GM23338 (cell line): ENCODE results near the gene DPYD. TPM values are rescaled to one million over a fixed set of nuclear protein-coding genes. Genes with fewer than 3 reads are reported as not detected.

ENCODE experiments used
- ATAC-seq: fragments of 200-7000 bp; cut with Tn5 transposase; 3 replicates; pipeline ENCODE4 v1.9.1; 2020
- DNase-seq: peaks from one replicate; pipeline ENCODE4 v3.0.0-alpha.2; 2015; ENCODE audit warnings: low spot score
- H2AFZ ChIP-seq: fragments of 200-600 bp; sonication (generic); 2 replicates; pipeline ENCODE4 v1.8.0; 2016; ENCODE audit warnings: antibody characterized with exemption, mild to moderate bottlenecking, moderate library complexity
- H3F3A ChIP-seq: fragments of 200-600 bp; sonication (generic); replicated peaks from 2 replicates; pipeline ENCODE4 v1.8.0; 2017; ENCODE audit warnings: antibody characterized with exemption, mixed run types, low read depth
- H3K27ac ChIP-seq: fragments of 200-600 bp; sonication (generic); 2 replicates; pipeline ENCODE4 v1.6.1; 2016; ENCODE audit warnings: low read depth
- H3K27me3 ChIP-seq: fragments of 200-600 bp; sonication (generic); 2 replicates; pipeline ENCODE4 v1.8.0; 2016; ENCODE audit warnings: mild to moderate bottlenecking, mixed run types, moderate library complexity; ENCODE audit not compliant: insufficient read depth
- H3K36me3 ChIP-seq: fragments of 200-600 bp; sonication (generic); 2 replicates; pipeline ENCODE4 v1.8.0; 2016; ENCODE audit warnings: mild to moderate bottlenecking; ENCODE audit not compliant: insufficient read depth
- H3K4me1 ChIP-seq: fragments of 200-600 bp; sonication (generic); 2 replicates; pipeline ENCODE4 v1.8.0; 2016; ENCODE audit warnings: mild to moderate bottlenecking, moderate library complexity; ENCODE audit not compliant: insufficient read depth
- H3K4me2 ChIP-seq: fragments of 200-600 bp; sonication (generic); 2 replicates; pipeline ENCODE4 v1.7.1; 2017; ENCODE audit warnings: mixed run types
- H3K4me3 ChIP-seq: fragments of 200-600 bp; sonication (generic); 2 replicates; pipeline ENCODE4 v1.6.1; 2016; ENCODE audit warnings: mixed run types
- H3K79me2 ChIP-seq: fragments of 200-600 bp; sonication (generic); replicated peaks from 2 replicates; pipeline ENCODE4 v1.8.0; 2017; ENCODE audit warnings: mild to moderate bottlenecking; ENCODE audit not compliant: insufficient read depth
- H3K9me2 ChIP-seq: fragments of 200-600 bp; sonication (generic); 2 replicates; pipeline ENCODE4 v1.8.0; 2017; ENCODE audit not compliant: insufficient read depth
- H4K20me1 ChIP-seq: fragments of 200-600 bp; sonication (generic); replicated peaks from 2 replicates; pipeline ENCODE4 v1.8.0; 2017; ENCODE audit warnings: mild to moderate bottlenecking; ENCODE audit not compliant: insufficient read depth
- H3K27ac Mint-ChIP-seq: 2 replicates; pipeline ENCODE4 v1.8.0; 2020; ENCODE audit warnings: inconsistent platforms, mild to moderate bottlenecking, moderate library complexity, mixed read lengths
- H3K27me3 Mint-ChIP-seq: 3 replicates; pipeline ENCODE4 v1.8.0; 2022; ENCODE audit warnings: low read depth, mild to moderate bottlenecking, moderate library complexity, mixed read lengths, inconsistent platforms; ENCODE audit not compliant: insufficient read depth, poor library complexity
- H3K36me3 Mint-ChIP-seq: 3 replicates; pipeline ENCODE4 v1.8.0; 2021; ENCODE audit warnings: low read depth, mild to moderate bottlenecking, inconsistent platforms, moderate library complexity, mixed read lengths
- H3K4me1 Mint-ChIP-seq: 3 replicates; pipeline ENCODE4 v1.8.0; 2020; ENCODE audit warnings: mild to moderate bottlenecking, inconsistent platforms, mixed read lengths
- H3K4me3 Mint-ChIP-seq: 3 replicates; pipeline ENCODE4 v1.8.0; 2021; ENCODE audit warnings: moderate library complexity, mild to moderate bottlenecking, inconsistent platforms, mixed read lengths
- H3K9me3 Mint-ChIP-seq: 3 replicates; pipeline ENCODE4 v1.8.0; 2020; ENCODE audit warnings: moderate library complexity, mild to moderate bottlenecking, inconsistent platforms, mixed read lengths
- CREB1 ChIP-seq: fragments of 250-450 bp; sonication (Bioruptor Pico); IDR thresholded peaks from 2 replicates; pipeline ENCODE4 v1.5.0; 2020; ENCODE audit warnings: low read depth, mild to moderate bottlenecking, moderate library complexity
- CTCF ChIP-seq, 2 experiments: fragments of 200-600 bp in 1 of 2; sonication (generic) in 1 of 2; conservative IDR thresholded peaks; 2 replicates each; pipeline versions ENCODE4 v1.5.1 to v1.6.1; 2016 to 2017; ENCODE audit warnings: antibody characterized with exemption in 2 of 2, low read depth in 2 of 2, mild to moderate bottlenecking in 2 of 2, moderate library complexity in 1 of 2
- EZH2 ChIP-seq: fragments of 200-600 bp; sonication (generic); IDR thresholded peaks from one replicate; pipeline ENCODE4 v1.8.0; 2017; ENCODE audit warnings: antibody characterized with exemption, mild to moderate bottlenecking, low read depth; ENCODE audit not compliant: unreplicated experiment
- EZH2phosphoT487 ChIP-seq: fragments of 200-600 bp; sonication (generic); IDR thresholded peaks from one replicate; pipeline ENCODE4 v1.8.1; 2018; ENCODE audit warnings: antibody characterized with exemption; ENCODE audit not compliant: unreplicated experiment
- JUNB ChIP-seq: IDR thresholded peaks from one replicate; pipeline ENCODE4 v1.6.1; 2016; ENCODE audit warnings: antibody characterized with exemption; ENCODE audit not compliant: unreplicated experiment
- NANOG ChIP-seq: IDR thresholded peaks from 2 replicates; pipeline ENCODE4 v1.6.1; 2016; ENCODE audit warnings: antibody characterized with exemption, borderline replicate concordance
- POLR2AphosphoS5 ChIP-seq: IDR thresholded peaks from 2 replicates; pipeline ENCODE4 v1.6.1; 2016; ENCODE audit warnings: antibody characterized with exemption, low read depth
- REST ChIP-seq: IDR thresholded peaks from one replicate; pipeline ENCODE4 v1.6.1; 2018; ENCODE audit warnings: antibody characterized with exemption; ENCODE audit not compliant: unreplicated experiment
- STAT1 ChIP-seq: IDR thresholded peaks from one replicate; pipeline ENCODE4 v1.6.1; 2016; ENCODE audit warnings: antibody characterized with exemption; ENCODE audit not compliant: unreplicated experiment
- ZNF114 ChIP-seq: fragments of 250-450 bp; sonication (Bioruptor Pico); IDR thresholded peaks from 2 replicates; pipeline ENCODE4 v1.5.0; 2020; ENCODE audit warnings: mild to moderate bottlenecking, moderate library complexity
- ZNF331 ChIP-seq: fragments of 250-450 bp; sonication (Bioruptor Pico); IDR thresholded peaks from 2 replicates; pipeline ENCODE4 v1.5.0; 2020; ENCODE audit warnings: low read depth, mild to moderate bottlenecking, moderate library complexity
- polyA plus RNA-seq: library from polyadenylated mRNA; unstranded; fragments of >200 nt; fragmentation: Nextera tagmentation; extraction: Ambion mirVana; gene quantifications from 2 replicates; pipeline ENCODE4 v1.2.1, GENCODE V29; 2016
- total RNA-seq: library from RNA; depleted of rRNA; stranded (reverse); fragments of >200 nt; shearing (Covaris generic); gene quantifications from 2 replicates; pipeline ENCODE4 v1.2.3, GENCODE V29; 2014
- TF ChIP-seq, protein P1 (sequence below): IDR thresholded peaks from 2 replicates; pipeline ENCODE4 v1.6.1; 2016; ENCODE audit warnings: antibody characterized with exemption
- TF ChIP-seq, protein P2 (sequence below): fragments of 250-450 bp; sonication (Bioruptor Pico); IDR thresholded peaks from 2 replicates; pipeline ENCODE4 v1.5.0; 2020; ENCODE audit warnings: mild to moderate bottlenecking, moderate library complexity

The DPYD gene
- total and polyA plus RNA-seq, 2 experiments from 2014 or later, result 0.50 to 1.6 TPM

DNA sequence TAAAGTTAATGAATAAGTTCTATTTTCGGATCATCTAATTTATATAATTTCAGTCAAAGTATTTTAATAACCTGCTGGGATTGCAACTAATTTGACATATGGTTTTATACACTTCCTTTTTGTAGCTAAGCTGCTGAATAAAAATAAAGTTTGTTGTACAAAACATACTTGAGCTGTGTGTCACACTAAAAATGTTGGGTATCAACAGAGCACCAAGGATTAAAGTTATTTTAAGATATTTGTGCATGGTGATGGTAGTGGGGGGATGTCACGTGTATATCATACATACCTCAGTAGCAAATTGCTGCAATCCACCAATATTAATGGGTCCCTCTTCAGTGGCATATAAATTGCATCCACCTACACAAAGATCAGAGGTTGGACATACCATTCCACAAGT lies 199.6 kb downstream of the DPYD start:
- Histone ChIP-seq H3K27ac (no peak overlapping the region), H3K4me2 (no peak overlapping the region), H3K27me3 (no peaks in the 10 kb centered on the region), H3F3A (no peaks in the 10 kb centered on the region), H3K4me1 (no peaks in the 10 kb centered on the region), H3K36me3 (no peaks in the 10 kb centered on the region), H3K79me2 (no peaks in the 10 kb centered on the region), H4K20me1 (no peaks in the 10 kb centered on the region), H2AFZ (no peak overlapping the region), H3K4me3 (no peak overlapping the region), H3K9me2 (no peaks in the 10 kb centered on the region)
- no peak overlapping the region for H3K4me3 Mint-ChIP-seq
- H3K36me3 Mint-ChIP-seq, result no peaks in the 10 kb centered on the region
- DNase-seq (no peak), ATAC-seq (no peak)
- no peaks in the 10 kb centered on the region for H3K9me3 Mint-ChIP-seq
- H3K27ac Mint-ChIP-seq, result no peak overlapping the region
- H3K27me3 Mint-ChIP-seq, result no peaks in the 10 kb centered on the region
- TF ChIP-seq NANOG, result no peak
- TF ChIP-seq JUNB, result no peak
- TF ChIP-seq, protein P1, sequence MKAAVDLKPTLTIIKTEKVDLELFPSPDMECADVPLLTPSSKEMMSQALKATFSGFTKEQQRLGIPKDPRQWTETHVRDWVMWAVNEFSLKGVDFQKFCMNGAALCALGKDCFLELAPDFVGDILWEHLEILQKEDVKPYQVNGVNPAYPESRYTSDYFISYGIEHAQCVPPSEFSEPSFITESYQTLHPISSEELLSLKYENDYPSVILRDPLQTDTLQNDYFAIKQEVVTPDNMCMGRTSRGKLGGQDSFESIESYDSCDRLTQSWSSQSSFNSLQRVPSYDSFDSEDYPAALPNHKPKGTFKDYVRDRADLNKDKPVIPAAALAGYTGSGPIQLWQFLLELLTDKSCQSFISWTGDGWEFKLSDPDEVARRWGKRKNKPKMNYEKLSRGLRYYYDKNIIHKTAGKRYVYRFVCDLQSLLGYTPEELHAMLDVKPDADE, result no peak
- TF ChIP-seq CREB1 (CRISPR knock-in tag), result no peak
- no peak for TF ChIP-seq STAT1
- TF ChIP-seq, protein P2, sequence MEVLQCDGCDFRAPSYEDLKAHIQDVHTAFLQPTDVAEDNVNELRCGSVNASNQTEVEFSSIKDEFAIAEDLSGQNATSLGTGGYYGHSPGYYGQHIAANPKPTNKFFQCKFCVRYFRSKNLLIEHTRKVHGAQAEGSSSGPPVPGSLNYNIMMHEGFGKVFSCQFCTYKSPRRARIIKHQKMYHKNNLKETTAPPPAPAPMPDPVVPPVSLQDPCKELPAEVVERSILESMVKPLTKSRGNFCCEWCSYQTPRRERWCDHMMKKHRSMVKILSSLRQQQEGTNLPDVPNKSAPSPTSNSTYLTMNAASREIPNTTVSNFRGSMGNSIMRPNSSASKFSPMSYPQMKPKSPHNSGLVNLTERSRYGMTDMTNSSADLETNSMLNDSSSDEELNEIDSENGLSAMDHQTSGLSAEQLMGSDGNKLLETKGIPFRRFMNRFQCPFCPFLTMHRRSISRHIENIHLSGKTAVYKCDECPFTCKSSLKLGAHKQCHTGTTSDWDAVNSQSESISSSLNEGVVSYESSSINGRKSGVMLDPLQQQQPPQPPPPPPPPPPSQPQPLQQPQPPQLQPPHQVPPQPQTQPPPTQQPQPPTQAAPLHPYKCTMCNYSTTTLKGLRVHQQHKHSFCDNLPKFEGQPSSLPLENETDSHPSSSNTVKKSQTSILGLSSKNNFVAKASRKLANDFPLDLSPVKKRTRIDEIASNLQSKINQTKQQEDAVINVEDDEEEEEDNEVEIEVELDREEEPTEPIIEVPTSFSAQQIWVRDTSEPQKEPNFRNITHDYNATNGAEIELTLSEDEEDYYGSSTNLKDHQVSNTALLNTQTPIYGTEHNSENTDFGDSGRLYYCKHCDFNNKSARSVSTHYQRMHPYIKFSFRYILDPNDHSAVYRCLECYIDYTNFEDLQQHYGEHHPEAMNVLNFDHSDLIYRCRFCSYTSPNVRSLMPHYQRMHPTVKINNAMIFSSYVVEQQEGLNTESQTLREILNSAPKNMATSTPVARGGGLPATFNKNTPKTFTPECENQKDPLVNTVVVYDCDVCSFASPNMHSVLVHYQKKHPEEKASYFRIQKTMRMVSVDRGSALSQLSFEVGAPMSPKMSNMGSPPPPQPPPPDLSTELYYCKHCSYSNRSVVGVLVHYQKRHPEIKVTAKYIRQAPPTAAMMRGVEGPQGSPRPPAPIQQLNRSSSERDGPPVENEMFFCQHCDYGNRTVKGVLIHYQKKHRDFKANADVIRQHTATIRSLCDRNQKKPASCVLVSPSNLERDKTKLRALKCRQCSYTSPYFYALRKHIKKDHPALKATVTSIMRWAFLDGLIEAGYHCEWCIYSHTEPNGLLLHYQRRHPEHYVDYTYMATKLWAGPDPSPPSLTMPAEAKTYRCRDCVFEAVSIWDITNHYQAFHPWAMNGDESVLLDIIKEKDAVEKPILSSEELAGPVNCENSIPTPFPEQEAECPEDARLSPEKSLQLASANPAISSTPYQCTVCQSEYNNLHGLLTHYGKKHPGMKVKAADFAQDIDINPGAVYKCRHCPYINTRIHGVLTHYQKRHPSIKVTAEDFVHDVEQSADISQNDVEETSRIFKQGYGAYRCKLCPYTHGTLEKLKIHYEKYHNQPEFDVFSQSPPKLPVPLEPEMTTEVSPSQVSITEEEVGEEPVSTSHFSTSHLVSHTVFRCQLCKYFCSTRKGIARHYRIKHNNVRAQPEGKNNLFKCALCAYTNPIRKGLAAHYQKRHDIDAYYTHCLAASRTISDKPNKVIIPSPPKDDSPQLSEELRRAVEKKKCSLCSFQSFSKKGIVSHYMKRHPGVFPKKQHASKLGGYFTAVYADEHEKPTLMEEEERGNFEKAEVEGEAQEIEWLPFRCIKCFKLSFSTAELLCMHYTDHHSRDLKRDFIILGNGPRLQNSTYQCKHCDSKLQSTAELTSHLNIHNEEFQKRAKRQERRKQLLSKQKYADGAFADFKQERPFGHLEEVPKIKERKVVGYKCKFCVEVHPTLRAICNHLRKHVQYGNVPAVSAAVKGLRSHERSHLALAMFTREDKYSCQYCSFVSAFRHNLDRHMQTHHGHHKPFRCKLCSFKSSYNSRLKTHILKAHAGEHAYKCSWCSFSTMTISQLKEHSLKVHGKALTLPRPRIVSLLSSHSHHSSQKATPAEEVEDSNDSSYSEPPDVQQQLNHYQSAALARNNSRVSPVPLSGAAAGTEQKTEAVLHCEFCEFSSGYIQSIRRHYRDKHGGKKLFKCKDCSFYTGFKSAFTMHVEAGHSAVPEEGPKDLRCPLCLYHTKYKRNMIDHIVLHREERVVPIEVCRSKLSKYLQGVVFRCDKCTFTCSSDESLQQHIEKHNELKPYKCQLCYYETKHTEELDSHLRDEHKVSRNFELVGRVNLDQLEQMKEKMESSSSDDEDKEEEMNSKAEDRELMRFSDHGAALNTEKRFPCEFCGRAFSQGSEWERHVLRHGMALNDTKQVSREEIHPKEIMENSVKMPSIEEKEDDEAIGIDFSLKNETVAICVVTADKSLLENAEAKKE (CRISPR knock-in tag), result no peak
- no peak for TF ChIP-seq EZH2phosphoT487
- TF ChIP-seq POLR2AphosphoS5, result no peak
- no peak for TF ChIP-seq ZNF331 (CRISPR knock-in tag)
- TF ChIP-seq EZH2, result no peak
- TF ChIP-seq REST, result no peak
- no peak for TF ChIP-seq ZNF114 (CRISPR knock-in tag)
- TF ChIP-seq CTCF (conservative IDR thresholded peaks at IDR 0.05; ENCODE audit: low read depth in 2 of 2), result no peak
- no peaks in the 10 kb centered on the region for H3K4me1 Mint-ChIP-seq
